GM19438 (cell line): ENCODE results near the gene CDON.
"Not testable (repeated sequence)": the region's sequence is repeated elsewhere in the genome, so short reads cannot be mapped to it uniquely, and the experiment has no call there.

ENCODE experiments used
- ATAC-seq: cut with Tn5 transposase; IDR thresholded peaks from one replicate; pipeline ENCODE4 v1.9.1; 2021; ENCODE audit warnings: low read depth; ENCODE audit not compliant: unreplicated experiment

CDON gene

DNA sequence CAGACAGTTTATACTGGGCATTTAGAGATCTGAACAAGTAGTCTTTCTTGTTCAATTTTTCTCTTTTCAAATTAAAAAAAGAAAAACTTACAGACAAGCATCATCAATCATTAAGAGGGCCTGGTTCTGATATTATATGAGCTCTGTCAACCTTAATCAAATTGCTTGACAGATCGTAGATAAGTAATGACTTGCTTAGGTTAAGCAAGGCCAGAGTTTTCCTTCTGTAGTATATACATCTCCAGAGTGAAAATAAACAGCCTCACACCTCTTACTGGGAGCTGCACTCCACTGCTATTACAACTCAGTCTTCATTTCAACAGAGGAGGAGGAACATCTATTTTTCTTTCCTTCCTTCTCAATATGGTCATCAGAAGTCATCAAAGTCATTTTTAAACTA is 13.5 kb downstream of the CDON start:
- no peak for ATAC-seq

DNA sequence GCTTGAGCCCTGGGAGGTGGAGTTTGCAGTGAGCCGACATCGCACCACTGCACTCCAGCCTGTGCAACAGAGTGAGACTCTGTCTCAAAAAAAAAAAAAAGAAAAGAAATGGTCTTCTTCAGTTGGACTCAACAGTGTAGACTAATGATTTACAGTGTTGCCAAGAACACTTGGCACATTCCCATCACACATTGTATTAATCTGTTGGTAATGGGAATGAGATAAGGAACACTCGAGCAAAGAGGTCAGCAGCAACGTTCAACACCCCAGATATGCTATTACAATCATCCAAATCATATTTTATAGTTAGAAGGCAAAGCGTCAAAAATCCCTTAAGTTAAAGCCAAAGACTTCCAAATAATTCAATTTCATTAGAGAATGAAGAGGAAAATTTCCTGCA is 14.5 kb downstream of the CDON start:
- ATAC-seq = no peak

DNA sequence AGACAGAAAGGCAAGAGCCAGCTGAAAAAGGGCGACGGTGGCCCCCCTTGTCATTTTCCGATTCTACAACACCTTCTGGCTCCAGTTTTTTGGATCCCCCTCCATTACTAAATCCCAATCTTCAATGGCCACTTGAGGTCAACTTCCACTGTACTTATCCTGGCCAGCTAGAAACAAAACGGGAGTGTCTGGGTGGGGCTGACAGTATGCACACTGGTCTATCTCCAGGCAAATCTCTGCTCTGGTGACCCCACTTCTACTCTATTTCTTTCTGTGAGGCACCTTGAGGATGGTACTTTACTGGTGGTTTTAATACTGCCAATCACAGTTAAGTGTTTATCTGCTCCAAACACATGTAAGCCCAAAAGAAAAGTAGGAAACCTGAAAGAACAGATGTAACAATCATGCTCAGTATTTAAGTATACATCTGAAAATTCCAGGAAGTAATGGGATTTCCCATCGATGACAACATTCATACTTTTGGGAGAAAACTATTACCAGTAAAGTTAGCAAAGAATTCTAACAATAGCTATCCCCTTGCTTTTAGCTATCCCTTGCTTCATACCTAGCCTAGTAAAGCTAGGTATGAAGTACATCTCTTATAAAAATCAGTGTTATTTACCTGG is 16.0 kb downstream of the CDON start:
- no peak for ATAC-seq

DNA sequence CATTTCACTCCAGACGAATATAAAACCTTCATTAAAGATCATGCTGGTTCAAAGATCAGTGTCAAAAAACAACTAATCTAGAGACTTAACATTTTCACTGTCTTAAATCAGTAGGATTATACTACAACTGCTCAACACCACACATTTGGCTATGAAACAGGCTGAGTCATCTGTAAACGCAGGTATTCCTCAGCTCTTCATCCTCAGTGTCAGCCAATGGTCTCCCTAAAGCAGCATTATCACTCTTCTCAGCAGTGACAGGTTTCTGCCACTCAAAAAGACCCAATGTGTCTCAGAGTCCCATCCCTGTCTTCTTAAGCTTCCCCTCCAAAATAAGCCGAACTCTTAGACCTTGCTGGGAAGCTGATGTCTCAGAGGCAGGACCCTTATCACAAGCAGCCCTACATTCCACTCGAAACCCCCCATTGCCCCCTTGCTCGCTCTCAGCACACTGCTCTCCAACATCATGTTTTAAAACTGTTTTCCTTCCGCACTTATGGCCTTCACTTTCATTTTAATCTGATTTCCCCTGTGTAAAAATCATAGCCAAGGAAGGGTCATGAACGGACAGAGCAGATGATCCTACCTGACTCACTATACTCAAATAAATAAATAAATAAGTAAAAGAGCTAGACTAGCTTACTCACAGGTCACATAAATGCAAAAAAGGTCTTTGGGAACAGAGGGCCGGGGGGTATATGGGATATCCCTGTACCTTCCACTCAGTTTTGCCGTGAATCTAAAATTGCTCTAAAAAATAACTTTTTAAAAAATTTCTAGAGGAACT is 23.0 kb downstream of the CDON start:
- no peak for ATAC-seq

DNA sequence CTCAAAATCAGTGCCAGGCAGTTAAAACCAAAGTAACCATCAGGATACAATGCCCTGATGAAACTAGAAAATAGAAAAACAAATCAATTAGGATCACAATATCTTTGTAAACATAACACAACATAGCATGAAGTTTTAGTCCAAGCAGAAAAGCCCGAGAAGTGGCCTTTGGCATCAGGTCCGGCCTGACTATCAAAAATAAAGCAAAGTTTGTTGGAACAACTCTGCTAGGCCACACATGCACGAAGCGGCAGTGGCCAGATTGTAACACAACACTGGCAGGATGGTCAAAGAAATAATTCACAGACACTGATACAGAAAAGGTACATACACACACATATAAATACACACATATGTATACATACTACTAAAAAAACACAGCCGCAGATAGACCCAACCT is 26.9 kb downstream of the CDON start:
- ATAC-seq = no peak

DNA sequence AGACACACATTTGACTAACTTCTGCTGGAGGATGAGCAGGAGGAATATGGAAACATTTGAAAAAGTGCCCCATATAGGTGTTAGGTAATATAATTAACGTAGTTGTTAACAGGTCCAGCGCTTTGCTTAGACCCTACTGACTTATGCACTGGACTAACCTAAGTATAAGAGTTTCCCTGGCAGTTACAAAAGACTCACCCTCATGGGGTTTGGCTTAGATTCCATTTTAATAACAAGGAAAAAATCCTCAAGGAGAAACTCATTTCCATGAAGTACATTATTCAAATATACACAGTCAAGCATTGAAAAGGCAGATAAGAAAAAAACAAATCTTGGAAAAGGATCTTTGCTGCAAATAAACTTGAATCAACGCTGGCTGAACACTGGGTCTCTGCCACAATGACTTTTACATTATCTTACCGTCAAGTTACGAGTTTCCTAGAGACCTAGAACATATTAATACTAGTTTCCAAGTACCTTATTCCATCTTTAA is 27.7 kb downstream of the CDON start:
- ATAC-seq = no peak

DNA sequence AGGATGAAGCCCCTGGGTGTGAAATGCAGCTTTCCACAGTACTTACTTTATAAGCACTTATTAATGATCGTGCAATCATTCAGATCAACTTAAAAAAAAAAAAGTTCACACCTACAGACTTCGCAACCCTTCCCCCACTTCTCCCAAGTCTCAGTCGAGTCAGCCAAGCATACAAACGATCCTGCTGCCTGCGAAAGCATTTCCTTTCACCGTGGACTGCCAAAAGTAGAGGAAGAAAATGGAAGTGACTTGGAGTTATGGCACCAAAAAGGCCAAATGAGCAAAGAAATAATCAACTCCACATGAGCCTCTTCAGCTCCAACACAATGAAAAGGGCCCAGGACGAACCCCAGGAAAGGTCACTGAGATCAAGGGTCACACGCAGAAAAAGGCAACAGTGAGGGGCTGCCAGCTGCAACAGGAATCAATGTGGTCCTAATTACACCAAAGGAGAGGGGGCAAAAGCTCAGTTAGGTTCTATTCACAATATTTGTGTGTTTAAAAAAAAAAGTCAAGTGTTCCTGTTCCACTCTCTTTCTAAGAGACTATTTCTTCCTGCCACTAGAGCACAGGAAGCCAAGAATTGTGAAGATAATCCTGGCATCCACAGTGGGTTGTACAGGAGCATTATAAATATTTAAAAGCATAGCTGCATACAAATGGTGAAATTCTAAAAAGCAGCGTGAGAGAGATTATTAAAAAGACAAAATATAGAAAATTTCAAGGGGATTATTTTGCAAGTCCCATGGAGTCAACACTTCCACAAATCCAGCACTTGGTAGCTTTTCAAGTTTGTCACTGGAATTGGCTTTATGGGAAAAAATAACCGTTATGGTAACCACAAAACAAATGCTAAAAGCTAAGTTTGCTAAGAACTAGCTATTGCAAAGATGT is 28.4 kb downstream of the CDON start:
- no peak for ATAC-seq

DNA sequence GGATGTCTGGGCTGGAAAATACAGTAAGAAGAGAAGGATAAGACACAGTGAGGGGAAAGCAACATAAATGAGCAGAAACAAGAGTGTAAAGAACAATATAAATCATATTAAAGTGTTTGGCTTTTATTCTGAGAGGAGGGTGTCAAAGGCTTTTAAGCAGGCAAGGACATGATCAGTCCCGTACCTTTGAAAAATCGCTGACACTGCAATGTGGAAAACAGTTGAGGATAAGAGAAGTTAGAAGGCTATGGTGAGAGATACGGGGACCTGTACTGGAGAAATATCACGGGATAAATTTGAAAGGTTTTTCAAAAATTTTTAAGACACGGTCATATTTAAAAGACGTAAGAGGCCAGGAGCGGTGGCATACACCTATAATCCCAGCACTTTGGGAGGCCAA is 30.3 kb downstream of the CDON start:
- ATAC-seq = no peak

DNA sequence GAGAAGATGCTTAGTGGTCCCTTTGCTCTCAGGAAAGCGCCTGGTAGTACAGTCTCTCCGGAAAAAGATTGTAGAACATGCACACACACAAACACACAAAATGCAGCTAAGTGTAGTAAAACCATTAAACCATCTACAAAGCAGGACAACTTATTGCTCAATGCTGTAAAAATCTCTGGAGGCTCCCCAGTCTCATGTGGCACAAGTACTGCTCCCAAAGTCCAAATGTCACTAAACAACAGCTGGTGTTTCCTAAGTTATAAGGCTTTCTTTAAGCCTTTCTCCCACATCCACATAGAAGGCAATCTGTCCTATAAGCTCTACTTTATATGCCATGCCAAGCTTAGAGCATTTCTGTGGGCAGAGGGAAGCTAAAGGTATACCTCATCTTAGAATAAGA is 32.9 kb downstream of the CDON start:
- no peak for ATAC-seq

DNA sequence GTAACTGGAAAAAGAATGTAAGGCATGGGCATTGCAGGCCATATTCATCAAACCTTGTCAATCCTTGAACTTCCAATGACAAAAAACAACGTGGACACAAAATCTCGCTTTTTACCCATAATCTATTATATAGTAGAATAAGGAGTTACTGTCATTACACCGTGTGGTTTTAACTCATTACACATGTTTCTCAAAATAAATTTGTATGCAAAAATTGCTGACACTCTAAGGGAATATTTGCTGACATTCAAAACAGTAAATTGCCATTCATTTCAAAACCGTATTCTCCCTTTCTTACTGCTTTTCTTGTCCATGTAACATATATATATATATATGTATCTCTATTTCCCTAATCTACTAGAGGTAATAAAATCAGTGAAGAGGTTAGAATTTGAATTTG is 33.4 kb downstream of the CDON start:
- no peak for ATAC-seq

DNA sequence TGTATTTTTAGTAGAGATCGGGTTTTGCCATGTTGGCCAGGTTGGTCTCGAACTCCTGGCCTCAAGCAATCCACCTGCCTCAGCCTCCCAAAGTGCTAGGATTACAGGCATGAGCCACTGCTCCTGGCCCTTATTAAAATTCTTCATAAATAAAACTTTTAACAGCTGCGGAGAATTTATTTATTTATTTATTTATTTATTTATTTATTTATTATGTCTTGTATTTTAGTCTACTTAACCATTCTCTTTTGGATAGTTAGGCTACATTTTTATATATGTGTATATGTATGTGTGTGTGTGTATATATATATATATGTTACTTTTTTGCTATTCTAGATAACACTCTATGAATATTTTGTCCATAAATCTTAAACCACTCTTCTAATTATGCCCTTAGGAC is 34.1 kb downstream of the CDON start:
- not testable (repeated sequence) for ATAC-seq

DNA sequence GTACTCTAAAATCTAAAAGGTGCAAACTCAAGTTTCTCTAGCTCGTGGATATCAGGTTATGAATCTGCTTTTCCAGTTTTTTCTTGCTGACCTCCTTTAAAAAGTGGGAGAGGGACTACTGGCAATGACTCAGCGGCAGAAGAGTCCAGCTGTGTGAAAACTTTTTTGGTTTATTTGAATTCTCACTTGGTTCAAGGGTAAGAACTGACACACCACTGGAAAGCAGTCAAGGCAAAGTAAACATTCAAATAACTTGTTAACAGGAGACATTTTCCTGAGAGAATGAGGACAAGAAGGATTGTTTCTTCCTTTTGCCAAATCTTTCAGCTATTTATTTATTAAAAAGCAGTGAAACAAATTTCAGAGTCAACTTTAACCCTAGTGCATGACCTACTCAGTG is 36.1 kb downstream of the CDON start:
- ATAC-seq = no peak

DNA sequence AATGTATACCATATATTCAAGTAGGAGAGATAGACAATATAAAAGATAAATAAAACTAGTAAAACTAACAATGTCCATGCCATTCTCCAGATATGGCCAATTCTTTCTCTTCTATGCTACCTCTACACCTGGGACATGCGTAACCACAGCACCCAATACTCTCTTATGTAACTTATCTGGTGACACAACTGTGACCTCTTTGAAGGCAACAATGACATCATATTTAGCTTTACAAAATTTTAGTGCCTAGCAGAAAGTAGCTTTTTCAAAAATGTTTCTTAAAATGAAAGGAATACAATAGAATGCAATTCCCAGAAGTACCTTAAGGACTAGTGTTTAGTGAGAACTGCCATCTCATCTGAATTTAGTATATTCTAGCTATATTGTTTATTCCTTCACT is 36.8 kb downstream of the CDON start:
- no peak for ATAC-seq

DNA sequence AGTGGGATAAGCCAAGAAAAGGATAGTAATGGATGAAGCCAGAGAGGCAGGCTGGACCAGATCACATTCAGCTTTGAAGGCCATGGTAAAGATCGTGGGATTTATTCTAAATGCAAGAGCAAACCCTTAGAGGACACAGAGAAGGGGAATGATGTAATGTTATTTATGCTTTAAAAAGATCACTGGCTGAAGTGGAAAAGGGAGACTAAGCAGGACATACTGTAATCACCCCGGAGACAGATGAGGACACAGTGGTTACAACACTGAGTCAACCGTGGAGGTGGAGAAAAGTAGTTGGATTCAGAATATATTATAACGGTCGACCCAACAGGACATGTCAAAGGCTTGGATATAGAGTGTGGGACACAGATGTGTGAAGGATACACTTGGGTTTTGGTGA is 38.5 kb downstream of the CDON start:
- no peak for ATAC-seq

DNA sequence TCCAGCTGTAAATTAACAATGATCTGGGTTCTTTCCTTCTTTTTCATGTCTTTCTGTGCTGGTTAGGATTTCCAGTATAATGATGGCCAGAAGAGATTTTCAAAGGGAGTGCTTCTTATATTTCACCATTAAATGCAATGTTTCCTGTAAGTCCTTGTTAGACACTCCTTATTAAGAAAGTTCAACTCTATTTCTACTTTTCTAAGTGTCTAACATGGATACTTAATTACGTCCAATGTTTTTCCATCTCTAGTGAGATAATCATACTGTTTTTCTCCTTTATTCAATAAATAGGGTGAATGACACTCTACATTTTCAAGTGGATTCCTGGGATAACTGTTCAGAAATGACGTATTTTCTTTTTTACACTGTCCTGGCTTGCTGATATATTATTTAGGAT is 49.8 kb downstream of the CDON start:
- ATAC-seq = no peak

DNA sequence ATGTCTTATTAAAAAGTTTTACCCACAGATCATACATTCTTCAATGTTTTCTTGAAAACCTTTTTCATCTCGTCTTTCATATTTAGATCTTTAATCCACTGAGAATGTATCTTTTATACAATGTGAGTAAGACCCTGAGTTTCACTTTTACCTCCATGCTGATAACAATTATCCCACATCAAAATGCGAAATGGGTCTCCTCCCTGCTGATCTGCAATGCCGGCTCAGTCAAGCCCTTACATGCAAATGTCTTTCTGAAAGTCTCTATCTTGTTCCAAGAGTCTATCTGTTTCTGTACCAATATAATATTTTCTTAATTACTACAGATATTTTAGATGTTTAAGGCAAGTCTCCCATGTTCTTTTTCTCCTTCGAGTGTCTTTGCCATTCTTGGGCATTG is 50.9 kb downstream of the CDON start:
- ATAC-seq = no peak

DNA sequence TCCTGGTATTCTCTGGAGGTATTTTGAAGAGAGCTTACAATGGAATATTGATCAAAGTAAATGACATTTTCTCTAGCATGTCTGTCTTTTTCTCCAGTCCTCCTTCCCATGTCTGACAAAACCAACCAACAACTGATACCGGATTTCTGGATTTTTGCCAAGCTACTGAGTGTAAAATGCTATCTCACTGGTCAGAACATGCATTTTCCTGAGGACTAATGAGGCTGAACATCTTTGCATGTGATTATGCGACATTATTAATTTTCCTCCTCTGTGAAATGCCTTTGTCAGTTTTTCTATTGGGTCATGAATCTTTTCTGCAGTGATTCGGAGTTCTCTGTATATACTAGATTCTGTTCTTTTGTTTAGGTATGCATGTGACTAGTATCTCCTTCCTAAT is 51.4 kb downstream of the CDON start:
- no peak for ATAC-seq

DNA sequence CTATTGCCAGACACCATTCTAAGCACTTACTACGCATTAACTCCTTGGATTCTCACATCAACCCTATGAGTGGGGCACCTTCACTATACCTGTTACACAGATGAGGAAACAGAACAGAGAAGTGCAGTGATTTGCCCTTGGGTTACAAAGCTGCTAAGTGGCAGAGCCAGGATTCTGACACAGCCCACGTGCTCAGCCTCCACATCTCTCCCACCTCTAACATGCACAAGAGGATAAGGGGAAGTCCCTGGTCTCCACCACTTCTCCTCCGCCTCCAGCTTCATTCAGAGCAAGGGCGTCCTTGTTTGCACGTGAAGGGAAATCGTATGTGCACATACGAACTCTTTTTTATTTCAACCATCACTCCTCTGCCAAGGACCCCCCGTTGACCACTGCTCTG is 53.7 kb downstream of the CDON start:
- ATAC-seq = no peak

DNA sequence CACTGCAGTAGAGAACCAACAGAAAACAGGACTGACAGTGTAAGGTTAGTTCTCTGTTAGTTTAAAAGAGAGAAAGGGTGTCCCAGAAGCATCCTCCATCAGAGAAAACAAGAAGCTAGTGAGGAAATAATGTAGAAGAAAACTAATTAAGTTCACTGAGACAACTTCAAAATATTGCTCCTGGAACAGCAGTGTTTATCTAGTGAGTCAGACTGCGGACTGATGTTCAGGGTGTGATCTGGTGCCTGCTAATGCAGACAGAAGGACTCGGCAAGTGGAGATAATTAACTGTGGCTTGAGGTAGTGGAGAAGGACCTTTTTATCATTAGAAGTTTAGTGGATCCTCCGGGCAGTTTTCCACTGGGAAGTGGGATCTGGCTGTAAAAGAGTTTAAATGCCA is 55.4 kb downstream of the CDON start:
- ATAC-seq = no peak

DNA sequence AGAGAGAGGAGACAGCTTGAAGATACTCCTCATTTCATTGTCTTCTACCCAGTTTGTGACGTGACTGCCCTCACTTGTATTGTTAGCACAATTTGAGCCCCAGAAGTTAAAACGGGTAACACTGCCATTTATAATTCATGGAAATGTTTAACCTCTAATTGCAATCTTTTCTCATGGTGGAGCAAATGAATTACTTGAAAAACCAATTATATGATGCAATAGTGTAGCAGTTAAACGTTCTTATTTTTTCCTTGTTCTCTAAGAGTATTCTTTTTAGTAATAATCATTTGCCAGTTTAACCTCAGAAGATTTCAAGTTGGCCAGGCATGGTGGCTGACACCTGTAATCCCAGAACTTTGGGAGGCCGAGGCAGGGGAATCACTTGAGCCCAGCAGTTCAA is 56.6 kb downstream of the CDON start:
- ATAC-seq = no peak

DNA sequence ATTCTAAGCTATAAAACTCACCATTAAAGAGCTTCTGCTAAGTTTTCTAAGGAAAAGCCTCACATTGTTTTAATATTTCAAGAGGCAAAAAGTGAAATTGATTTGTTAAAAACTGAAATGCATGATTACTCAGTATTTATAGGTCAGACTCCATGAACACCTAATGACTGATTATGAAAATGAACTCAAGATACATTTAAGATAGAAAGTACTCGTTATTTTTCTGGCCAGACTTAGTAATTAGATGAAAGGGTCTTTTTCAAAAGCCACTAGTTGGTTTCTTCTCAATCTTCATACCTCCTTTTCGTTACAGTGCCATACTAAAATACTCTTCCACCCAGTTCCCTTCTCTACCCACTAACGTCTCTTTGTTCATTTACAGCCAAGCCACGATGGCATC is 60.5 kb downstream of the CDON start:
- ATAC-seq = no peak
